HFF-Myc (cell line): ENCODE data around the gene AMMECR1L.

Source experiments
- DNase-seq: peaks from one replicate; pipeline ENCODE4 v3.0.0-alpha.2; 2011; ENCODE audit warnings: low read depth; ENCODE audit errors: extremely low read depth
- H3K4me3 ChIP-seq: replicated peaks from 2 replicates; pipeline ENCODE4 v1.5.1; 2011; ENCODE audit warnings: low read depth, mild to moderate bottlenecking, control low read depth, low read length
- CTCF ChIP-seq: IDR thresholded peaks from 2 replicates; pipeline ENCODE4 v1.5.1; 2012; ENCODE audit warnings: mild to moderate bottlenecking, low read depth, low read length, control low read depth; ENCODE audit errors: missing control alignments

Gene AMMECR1L

GRCh38 chr2:127874378-127875269 is 11.1 kb downstream of the AMMECR1L start:
- TF ChIP-seq CTCF, result no peak
- H3K4me3 ChIP-seq, result no peak overlapping the region
- DNase-seq, result no peak

GRCh38 chr2:127873707-127874303 is 12.0 kb downstream of the AMMECR1L start:
- no peak for DNase-seq
- no peak for TF ChIP-seq CTCF

GRCh38 chr2:127872354-127872753 is 13.4 kb downstream of the AMMECR1L start:
- no peak for DNase-seq
- no peak overlapping the region for H3K4me3 ChIP-seq
- TF ChIP-seq CTCF, result no peak

More at GRCh38 chr2:127873707-127874303, 12.0 kb downstream of the AMMECR1L start:
- no peak overlapping the region for H3K4me3 ChIP-seq

- no peak for DNase-seq
- TF ChIP-seq CTCF, result no peak
- no peak overlapping the region for H3K4me3 ChIP-seq
Measured at GRCh38 chr2:127865926-127866325, 19.8 kb downstream of the AMMECR1L start.

GRCh38 chr2:127864877-127865276 is 20.9 kb downstream of the AMMECR1L start:
- no peak overlapping the region for H3K4me3 ChIP-seq
- TF ChIP-seq CTCF, result no peak
- no peak for DNase-seq

- H3K4me3 ChIP-seq, result no peak overlapping the region
- TF ChIP-seq CTCF, result no peak
- no peak for DNase-seq
Measured at GRCh38 chr2:127862228-127862627, 23.5 kb downstream of the AMMECR1L start.
